ENCODE results near the gene TTC3.
"Not testable (repeated sequence)": the region's sequence is repeated elsewhere in the genome, so short reads cannot be mapped to it uniquely, and the experiment has no call there.

The TTC3 gene

GRCh38 chr21:37072988-37073416, at the start of gene TTC3, which contains the start of gene PIGP:
TTC3 (plus strand) TSS chr21:37073254; CDS start chr21:37087258, 14,004 bp downstream.
PIGP (minus strand) TSS chr21:37073071; CDS start chr21:37072515, 556 bp downstream.
- DNase-seq: peak; percentile 99

GRCh38 chr21:37026499-37026898, 46.6 kb upstream of the TTC3 start:
- DNase-seq: no peak

- no peak for DNase-seq
These were observed 44.5 kb upstream of the TTC3 start for GRCh38 chr21:37028570-37028969.

GRCh38 chr21:37030864-37031263, 42.2 kb upstream of the TTC3 start:
- no peak for DNase-seq

GRCh38 chr21:37032293-37032692, 40.8 kb upstream of the TTC3 start:
- DNase-seq: no peak

GRCh38 chr21:37032877-37033471, 40.1 kb upstream of the TTC3 start:
- DNase-seq: no peak

GRCh38 chr21:37034394-37034793, 38.7 kb upstream of the TTC3 start:
- DNase-seq: not testable (repeated sequence)

GRCh38 chr21:37036177-37036576, 36.9 kb upstream of the TTC3 start:
- DNase-seq: no peak

GRCh38 chr21:37039411-37040075, 33.5 kb upstream of the TTC3 start:
- DNase-seq: no peak

- no peak for DNase-seq
These were observed 32.8 kb upstream of the TTC3 start for GRCh38 chr21:37040212-37040611.

- no peak for DNase-seq
These were observed 31.3 kb upstream of the TTC3 start for GRCh38 chr21:37041706-37042271.

GRCh38 chr21:37043818-37044217, 29.2 kb upstream of the TTC3 start:
- DNase-seq: no peak

GRCh38 chr21:37044643-37045042, 28.4 kb upstream of the TTC3 start:
- no peak for DNase-seq

- DNase-seq: no peak
These were observed 27.9 kb upstream of the TTC3 start for GRCh38 chr21:37045149-37045548.

GRCh38 chr21:37045556-37045955, 27.5 kb upstream of the TTC3 start:
- DNase-seq: no peak

- no peak for DNase-seq
These were observed 26.0 kb upstream of the TTC3 start for GRCh38 chr21:37047079-37047478.

GRCh38 chr21:37049741-37050140, 23.3 kb upstream of the TTC3 start:
- DNase-seq: not testable (repeated sequence)

- no peak for DNase-seq
These were observed 17.7 kb upstream of the TTC3 start for GRCh38 chr21:37055271-37055855.

- DNase-seq: no peak
These were observed 15.4 kb upstream of the TTC3 start for GRCh38 chr21:37057614-37058013.

- DNase-seq: no peak
These were observed 14.8 kb upstream of the TTC3 start for GRCh38 chr21:37058261-37058660.

- no peak for DNase-seq
These were observed 13.9 kb upstream of the TTC3 start for GRCh38 chr21:37059181-37059580.

- peak; percentile 80 for DNase-seq
These were observed 12.8 kb upstream of the TTC3 start for GRCh38 chr21:37060296-37060695.

- DNase-seq: peak; percentile 28
These were observed 11.0 kb upstream of the TTC3 start for GRCh38 chr21:37061926-37062592.
